COLO668 (cell line): Measurements from ENCODE around the gene TFPI.

Experiments used
- DNase-seq: peaks from one replicate; lab custom pipeline; 2025; ENCODE audit not compliant: unreplicated experiment; lab: John Stamatoyannopoulos, UW

TFPI gene

DNA sequence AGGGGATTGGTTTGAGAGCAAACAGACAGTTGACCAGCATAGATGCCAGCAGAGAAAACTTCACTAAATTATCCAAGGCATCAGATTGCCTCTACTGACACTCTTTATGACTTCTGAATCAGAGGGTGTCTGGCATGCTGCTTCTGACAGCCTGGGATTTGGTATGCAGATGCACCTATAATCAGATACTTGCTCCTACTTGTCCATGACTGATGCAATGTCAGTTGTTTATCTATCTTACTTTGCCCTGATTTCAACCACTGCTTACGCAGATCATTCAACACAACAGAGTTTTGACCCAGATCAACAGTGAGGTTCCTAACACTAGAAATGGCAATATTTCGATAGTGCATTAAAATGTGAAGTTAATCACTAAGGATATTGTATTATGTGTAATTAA, 83.5 kb downstream of the TFPI start:
- no peak for DNase-seq

DNA sequence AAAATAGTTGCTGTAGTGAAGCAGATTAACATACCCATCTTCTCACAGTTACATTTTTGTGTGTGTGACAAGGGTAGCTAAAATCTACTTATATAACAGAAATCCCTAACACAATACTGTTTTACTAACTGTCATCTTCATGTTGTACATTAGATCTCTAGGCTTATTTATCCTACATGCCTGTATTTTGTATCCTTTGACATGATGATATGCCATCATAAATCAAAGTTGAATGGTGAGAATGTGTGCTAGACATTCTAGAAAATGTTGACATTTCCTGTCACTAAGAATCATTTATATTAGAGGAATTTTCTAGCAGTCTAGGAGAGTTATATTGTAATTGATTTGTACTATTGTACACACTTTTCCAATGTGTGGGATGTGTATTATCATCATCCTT, 84.7 kb downstream of the TFPI start:
- DNase-seq, result no peak

- no peak for DNase-seq
These were observed 86.0 kb downstream of the TFPI start for GRCh38 chr2:187468262-187468661.

DNA sequence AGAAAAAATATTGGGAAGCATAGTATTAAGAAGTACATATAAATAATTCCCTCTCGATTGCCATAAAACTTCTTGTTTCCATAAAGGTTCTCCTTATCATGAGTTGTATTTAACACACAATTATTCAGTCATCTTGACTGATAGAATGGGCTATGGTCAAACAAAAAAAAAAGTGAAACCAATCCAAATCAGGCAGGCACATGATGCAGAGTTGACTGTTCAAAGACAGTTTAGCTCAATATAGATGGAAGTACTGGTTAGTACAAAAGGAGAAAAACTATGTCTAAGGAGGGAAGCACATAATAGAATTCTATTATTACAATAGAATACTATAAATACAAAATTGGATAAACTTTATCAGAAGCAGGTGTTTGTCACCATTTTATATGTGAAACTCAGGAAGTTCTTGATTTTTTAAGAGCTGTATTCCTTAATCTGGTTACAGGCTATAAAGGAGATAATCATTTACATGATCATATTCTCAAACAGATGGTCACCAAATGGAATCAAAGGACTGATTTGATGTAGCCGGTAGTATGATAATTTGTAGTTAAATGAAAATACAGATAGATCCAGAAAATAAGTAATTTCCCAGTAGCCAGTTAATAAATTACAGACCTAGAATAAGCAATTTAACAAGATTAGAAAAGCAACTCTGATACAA, 88.0 kb downstream of the TFPI start:
- DNase-seq, result no peak

GRCh38 chr2:187462839-187463238, 91.4 kb downstream of the TFPI start:
- DNase-seq, result no peak

DNA sequence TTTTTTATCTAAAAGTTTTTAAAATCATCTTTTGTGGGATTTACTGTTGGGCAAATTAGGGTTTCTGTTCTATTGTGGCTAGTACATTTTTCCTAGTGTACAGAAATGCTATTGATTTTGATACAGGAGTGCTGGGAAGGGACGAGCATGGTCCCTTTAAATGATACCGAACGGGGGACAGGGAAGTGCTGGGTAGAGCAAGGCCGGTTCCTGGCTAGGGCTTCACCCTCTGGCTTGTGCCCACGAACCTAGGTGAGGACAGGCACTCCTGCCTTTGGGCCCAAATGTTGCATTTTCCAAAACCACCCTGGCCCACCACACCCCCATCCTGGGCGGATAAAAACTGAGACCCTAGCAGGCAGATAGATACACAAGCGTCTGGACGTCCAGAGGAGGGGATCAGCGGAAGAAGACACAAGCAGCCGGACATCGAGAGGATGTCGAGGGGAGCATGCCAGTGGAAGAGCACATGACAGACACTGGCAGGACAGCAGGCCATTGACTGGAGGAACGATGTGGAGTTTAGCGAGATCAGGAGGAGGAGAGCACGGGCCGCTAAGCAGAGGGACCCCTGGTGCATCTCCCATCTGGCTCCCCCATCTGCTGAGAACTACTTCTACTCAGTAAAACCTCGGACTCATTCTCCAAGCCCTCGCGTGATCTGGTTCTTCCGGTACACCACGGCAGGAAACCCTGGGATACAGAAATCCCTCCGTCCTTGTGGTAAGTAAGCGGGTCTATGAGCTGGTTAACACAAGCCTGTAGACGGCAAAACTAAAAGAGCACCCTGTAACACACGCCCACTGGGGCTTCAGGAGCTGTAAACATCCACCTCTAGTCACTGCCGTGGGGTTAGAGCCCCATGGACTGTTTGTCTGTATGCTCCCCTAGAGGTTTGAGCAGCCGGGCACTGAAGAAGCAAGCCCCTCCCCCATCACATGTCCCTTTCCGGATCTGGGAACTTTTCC, 92.7 kb downstream of the TFPI start:
- DNase-seq, result no peak

GRCh38 chr2:187459256-187459655, 95.0 kb downstream of the TFPI start:
- no peak for DNase-seq

- DNase-seq, result no peak
These were observed 101.1 kb downstream of the TFPI start for GRCh38 chr2:187453078-187453641.

- no peak for DNase-seq
These were observed 102.7 kb downstream of the TFPI start for GRCh38 chr2:187451510-187451909.

- no peak for DNase-seq
These were observed 106.9 kb downstream of the TFPI start for GRCh38 chr2:187447336-187447735.

DNA sequence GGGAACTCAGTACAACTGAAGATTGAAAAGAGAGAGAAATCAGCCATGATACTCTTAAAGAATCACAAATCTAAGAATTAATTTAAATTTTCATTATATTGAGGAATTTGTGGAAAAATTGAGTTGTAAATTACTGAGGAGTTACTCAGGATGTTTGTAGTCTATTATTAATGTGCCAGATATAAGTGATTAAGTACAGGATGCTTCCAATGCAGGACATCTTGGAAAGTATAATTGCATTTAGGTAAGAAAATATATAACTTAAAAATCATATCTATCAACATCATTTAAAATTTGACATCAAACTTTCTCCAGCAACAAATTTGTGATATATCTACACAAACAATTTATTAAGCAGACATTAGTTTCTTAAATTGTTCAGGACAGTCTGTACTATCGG, 107.5 kb downstream of the TFPI start:
- DNase-seq, result no peak

DNA sequence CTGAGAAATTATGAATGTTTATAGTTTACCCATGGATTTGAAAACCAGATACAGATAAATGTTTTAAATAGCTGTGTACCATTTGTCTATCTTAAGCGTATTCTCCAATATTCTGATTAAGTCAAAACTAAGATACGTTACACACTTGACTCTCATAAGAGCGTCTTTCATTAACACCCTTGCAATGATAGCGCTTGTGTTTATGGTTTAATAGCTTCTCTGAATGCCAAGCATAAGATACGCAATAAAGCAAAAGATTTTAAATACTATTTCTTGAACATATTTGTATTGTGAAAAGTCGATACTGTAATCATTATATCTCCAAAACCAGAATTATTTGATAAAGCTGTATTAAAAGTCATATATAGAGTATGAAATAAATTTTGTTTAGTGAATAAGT, 109.2 kb downstream of the TFPI start:
- DNase-seq, result no peak

- DNase-seq, result no peak
These were observed 111.5 kb downstream of the TFPI start for GRCh38 chr2:187442778-187443177.

- DNase-seq, result no peak
These were observed 111.9 kb downstream of the TFPI start for GRCh38 chr2:187442378-187442777.

DNA sequence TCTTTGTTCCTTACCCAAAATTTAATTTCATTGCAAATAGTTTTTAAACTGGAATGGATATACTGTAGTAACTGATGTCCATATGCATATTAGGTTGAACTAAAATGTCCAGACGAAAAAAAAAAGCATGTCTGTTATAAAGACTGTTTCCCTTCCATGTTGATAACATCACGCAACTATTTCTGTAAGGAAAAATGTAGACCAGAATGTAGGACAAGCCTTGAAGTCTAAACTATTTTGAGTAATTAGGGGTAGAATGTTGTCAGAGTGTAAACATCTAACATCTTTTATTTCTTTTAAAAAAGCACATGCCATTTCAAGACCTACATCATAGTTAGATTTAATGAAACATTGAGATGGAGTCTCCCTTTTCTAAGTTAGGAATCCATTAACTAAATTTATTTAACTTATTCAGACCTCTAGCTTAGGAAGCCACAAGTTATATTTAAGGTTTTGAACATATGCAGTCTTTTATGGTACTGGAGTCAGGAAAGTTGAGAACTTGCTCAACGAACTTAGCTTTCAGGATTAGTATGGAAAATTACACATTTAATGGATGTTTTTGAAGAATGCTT, 114.0 kb downstream of the TFPI start:
- no peak for DNase-seq

GRCh38 chr2:187438455-187438854, 115.8 kb downstream of the TFPI start:
- no peak for DNase-seq

DNA sequence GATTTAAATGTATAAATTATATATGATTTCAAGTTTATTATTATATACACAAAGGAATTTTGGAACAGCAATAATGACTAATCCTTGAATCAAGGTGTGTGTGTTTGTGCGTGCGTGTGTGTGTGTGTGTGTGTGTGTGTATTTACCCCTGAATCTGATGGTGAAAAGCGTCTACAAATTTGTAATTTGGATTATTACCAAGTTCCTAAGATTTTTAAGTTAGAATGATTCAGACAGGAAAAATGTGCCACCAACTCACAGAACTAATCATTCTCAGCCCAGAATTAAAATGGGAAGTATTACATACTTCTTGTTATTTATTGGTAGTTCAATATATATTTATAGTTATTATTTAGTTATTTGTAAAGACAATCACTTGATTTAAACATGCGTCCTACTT, 118.5 kb downstream of the TFPI start:
- no peak for DNase-seq

GRCh38 chr2:187435078-187435477, 119.2 kb downstream of the TFPI start:
- DNase-seq, result no peak

GRCh38 chr2:187434342-187434785, 119.9 kb downstream of the TFPI start:
- no peak for DNase-seq

DNA sequence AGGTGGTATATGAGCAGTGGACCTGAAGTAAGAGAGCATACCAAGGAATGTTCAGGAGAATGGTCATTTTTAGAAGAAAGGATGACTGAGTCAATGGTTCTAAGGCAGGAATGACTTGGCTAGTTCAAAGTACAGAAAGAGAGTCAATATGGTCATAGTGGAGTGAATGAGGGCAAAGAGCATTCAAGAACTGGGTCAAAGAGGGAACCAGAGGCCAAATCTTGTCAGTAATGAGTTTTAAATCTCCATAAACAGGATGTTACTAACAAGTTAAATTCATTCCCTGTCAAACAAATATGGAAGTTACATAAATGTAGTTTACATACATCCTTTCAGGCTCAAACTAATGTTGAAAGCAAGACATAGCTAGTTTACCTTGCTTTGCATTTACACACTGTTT, 122.3 kb downstream of the TFPI start:
- no peak for DNase-seq

DNA sequence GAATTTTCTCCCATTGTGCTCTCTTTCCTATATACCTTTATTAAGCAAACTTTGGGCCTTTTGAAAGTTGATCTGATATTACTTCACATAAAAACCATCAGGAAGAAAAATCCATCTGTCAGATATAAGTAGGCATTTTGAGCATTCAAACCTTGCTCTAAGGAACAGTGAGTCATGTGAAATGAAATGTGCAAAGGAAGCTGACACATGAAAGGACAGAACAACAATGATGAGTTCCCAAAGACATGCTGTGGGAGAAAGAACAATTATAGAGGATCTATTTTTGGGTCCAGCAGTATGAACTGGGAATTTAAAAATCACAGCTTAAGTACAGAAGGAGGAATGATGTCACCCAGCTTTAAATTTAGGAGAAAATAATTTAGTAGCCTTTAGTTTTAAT, 124.2 kb downstream of the TFPI start:
- DNase-seq, result no peak

- DNase-seq, result no peak
These were observed 130.1 kb downstream of the TFPI start for GRCh38 chr2:187424146-187424545.
